ENCODE measurements around the gene N4BP3. TPM values are rescaled to one million over a fixed set of nuclear protein-coding genes. Genes with fewer than 3 reads are reported as not detected.

N4BP3 gene
- total RNA-seq, 1 experiment from 2014 or later: 46.2 TPM

- no peak for TF ChIP-seq GRHL2 (CRISPR knock-in tag; IDR thresholded peaks at IDR 0.05; ENCODE audit: insufficient replicate concordance, severe bottlenecking)
- no peak for TF ChIP-seq PRDM15 (CRISPR knock-in tag; IDR thresholded peaks at IDR 0.05)
- TF ChIP-seq EMX1 (CRISPR knock-in tag; IDR thresholded peaks at IDR 0.05): no peak
- TF ChIP-seq, protein P1, sequence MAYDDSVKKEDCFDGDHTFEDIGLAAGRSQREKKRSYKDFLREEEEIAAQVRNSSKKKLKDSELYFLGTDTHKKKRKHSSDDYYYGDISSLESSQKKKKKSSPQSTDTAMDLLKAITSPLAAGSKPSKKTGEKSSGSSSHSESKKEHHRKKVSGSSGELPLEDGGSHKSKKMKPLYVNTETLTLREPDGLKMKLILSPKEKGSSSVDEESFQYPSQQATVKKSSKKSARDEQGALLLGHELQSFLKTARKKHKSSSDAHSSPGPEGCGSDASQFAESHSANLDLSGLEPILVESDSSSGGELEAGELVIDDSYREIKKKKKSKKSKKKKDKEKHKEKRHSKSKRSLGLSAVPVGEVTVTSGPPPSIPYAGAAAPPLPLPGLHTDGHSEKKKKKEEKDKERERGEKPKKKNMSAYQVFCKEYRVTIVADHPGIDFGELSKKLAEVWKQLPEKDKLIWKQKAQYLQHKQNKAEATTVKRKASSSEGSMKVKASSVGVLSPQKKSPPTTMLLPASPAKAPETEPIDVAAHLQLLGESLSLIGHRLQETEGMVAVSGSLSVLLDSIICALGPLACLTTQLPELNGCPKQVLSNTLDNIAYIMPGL (CRISPR knock-in tag; IDR thresholded peaks at IDR 0.05): no peak
- TF ChIP-seq OVOL2 (CRISPR knock-in tag; IDR thresholded peaks at IDR 0.05; ENCODE audit: borderline replicate concordance): no peak
- TF ChIP-seq NFYB (CRISPR knock-in tag; conservative IDR thresholded peaks at IDR 0.05; ENCODE audit: low read depth): peak; percentile 80
- TF ChIP-seq ATF3 (CRISPR knock-in tag; conservative IDR thresholded peaks at IDR 0.05): no peak
- TF ChIP-seq ZNF512 (CRISPR knock-in tag; IDR thresholded peaks at IDR 0.05; ENCODE audit: borderline replicate concordance): no peak
- TF ChIP-seq, protein P2, sequence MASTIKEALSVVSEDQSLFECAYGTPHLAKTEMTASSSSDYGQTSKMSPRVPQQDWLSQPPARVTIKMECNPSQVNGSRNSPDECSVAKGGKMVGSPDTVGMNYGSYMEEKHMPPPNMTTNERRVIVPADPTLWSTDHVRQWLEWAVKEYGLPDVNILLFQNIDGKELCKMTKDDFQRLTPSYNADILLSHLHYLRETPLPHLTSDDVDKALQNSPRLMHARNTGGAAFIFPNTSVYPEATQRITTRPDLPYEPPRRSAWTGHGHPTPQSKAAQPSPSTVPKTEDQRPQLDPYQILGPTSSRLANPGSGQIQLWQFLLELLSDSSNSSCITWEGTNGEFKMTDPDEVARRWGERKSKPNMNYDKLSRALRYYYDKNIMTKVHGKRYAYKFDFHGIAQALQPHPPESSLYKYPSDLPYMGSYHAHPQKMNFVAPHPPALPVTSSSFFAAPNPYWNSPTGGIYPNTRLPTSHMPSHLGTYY (CRISPR knock-in tag; IDR thresholded peaks at IDR 0.05): no peak
- no peak for TF ChIP-seq ELF4 (CRISPR knock-in tag; IDR thresholded peaks at IDR 0.05; ENCODE audit: low read depth)
- TF ChIP-seq MAX (CRISPR knock-in tag; IDR thresholded peaks at IDR 0.05): peak; percentile 93
- TF ChIP-seq ZNF416 (CRISPR knock-in tag; IDR thresholded peaks at IDR 0.05): no peak
- TF ChIP-seq CTCF (IDR thresholded peaks at IDR 0.05): no peak
- TF ChIP-seq HMGA2 (CRISPR knock-in tag; IDR thresholded peaks at IDR 0.05): no peak
- no peak for TF ChIP-seq ZNF281 (CRISPR knock-in tag; IDR thresholded peaks at IDR 0.05)
- peak; percentile 99 for TF ChIP-seq SP1 (CRISPR knock-in tag; conservative IDR thresholded peaks at IDR 0.05)
- TF ChIP-seq ETV6 (CRISPR knock-in tag; IDR thresholded peaks at IDR 0.05): peak; percentile 42; the same call in 1 of the 2 replicates
- TF ChIP-seq ZNF138 (CRISPR knock-in tag; conservative IDR thresholded peaks at IDR 0.05): no peak
- no peak for TF ChIP-seq ATF1 (CRISPR knock-in tag; IDR thresholded peaks at IDR 0.05)
- TF ChIP-seq MXD4 (CRISPR knock-in tag; IDR thresholded peaks at IDR 0.05; ENCODE audit: borderline replicate concordance): no peak
- TF ChIP-seq, protein P3, sequence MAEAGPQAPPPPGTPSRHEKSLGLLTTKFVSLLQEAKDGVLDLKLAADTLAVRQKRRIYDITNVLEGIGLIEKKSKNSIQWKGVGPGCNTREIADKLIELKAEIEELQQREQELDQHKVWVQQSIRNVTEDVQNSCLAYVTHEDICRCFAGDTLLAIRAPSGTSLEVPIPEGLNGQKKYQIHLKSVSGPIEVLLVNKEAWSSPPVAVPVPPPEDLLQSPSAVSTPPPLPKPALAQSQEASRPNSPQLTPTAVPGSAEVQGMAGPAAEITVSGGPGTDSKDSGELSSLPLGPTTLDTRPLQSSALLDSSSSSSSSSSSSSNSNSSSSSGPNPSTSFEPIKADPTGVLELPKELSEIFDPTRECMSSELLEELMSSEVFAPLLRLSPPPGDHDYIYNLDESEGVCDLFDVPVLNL (CRISPR knock-in tag; IDR thresholded peaks at IDR 0.05; ENCODE audit: borderline replicate concordance, low read depth): no peak
- no peak for TF ChIP-seq ZBTB21 (CRISPR knock-in tag; IDR thresholded peaks at IDR 0.05; ENCODE audit: borderline replicate concordance)
These were observed 40.4 kb downstream of the N4BP3 start, which contains the start of gene NHP2 (continued) for GRCh38 chr5:178153530-178154340.

All from WTC11 (cell line).